SK-N-SH (cell line): ENCODE data around the gene ARHGEF1. TPM values are rescaled to one million over a fixed set of nuclear protein-coding genes. Genes with fewer than 3 reads are reported as not detected.

ENCODE experiments used
- CTCF ChIA-PET: fragments of 300-600, 350-600 bp; formaldehyde crosslinking; extraction: SDS; loops from one replicate; lab custom pipeline; 2021; lab: Yijun Ruan, JAX
- POLR2A ChIA-PET: fragments of 350-600 bp; sonication (Branson Sonifier 250); formaldehyde crosslinking; extraction: SDS; loops from one replicate; lab custom pipeline; 2020; ENCODE audit warnings: antibody characterized with exemption, inconsistent platforms; lab: Yijun Ruan, JAX
- DNase-seq: peaks from one replicate; pipeline ENCODE4 v3.0.0; 2012
- H2AFZ ChIP-seq: fragments of 200-600 bp; sonication (generic); 2 replicates; pipeline ENCODE4 v1.8.1; 2016; ENCODE audit warnings: antibody characterized with exemption, mild to moderate bottlenecking, low read depth
- H3F3A ChIP-seq: fragments of 200-600 bp; sonication (generic); replicated peaks from 2 replicates; pipeline ENCODE3; 2016; ENCODE audit warnings: antibody characterized with exemption, mild to moderate bottlenecking; ENCODE audit not compliant: insufficient read depth
- H3K27ac ChIP-seq, 2 experiments: fragments of 200-500 bp in 1 of 2; fragments of 200-600 bp in 1 of 2; sonication (Bioruptor generic) in 1 of 2; sonication (generic), shearing (Covaris generic) in 1 of 2; 2 replicates each; pipeline versions ENCODE4 v1.5.1 to v1.6.1; 2014 to 2016; ENCODE audit warnings: low read depth in 2 of 2, inconsistent platforms in 1 of 2, low read length in 1 of 2, mild to moderate bottlenecking in 1 of 2, mixed read lengths in 1 of 2
- H3K27me3 ChIP-seq: fragments of 200-600 bp; sonication (generic), shearing (Covaris generic); 2 replicates; pipeline ENCODE4 v1.6.1; 2016; ENCODE audit warnings: mixed run types; ENCODE audit not compliant: insufficient read depth
- H3K36me3 ChIP-seq, 2 experiments: fragments of 200-500 bp in 1 of 2; fragments of 200-600 bp in 1 of 2; sonication (Bioruptor generic) in 1 of 2; sonication (generic) in 1 of 2; replicated peaks in 1 of 2; 2 replicates each; pipeline versions ENCODE3 to v1.5.1; 2014 to 2016; ENCODE audit warnings: low read length in 1 of 2, mild to moderate bottlenecking in 1 of 2; ENCODE audit not compliant: insufficient read depth in 2 of 2, control insufficient read depth in 1 of 2
- H3K4me1 ChIP-seq, 2 experiments: fragments of 200-500 bp in 1 of 2; fragments of 200-600 bp in 1 of 2; sonication (Bioruptor generic) in 1 of 2; sonication (generic), shearing (Covaris generic) in 1 of 2; 2 replicates each; pipeline versions ENCODE4 v1.5.1 to v1.6.1; 2014 to 2016; ENCODE audit warnings: low read depth in 1 of 2, low read length in 1 of 2, mixed run types in 1 of 2; ENCODE audit not compliant: insufficient read depth in 2 of 2, control insufficient read depth in 1 of 2
- H3K4me2 ChIP-seq: fragments of 200-600 bp; sonication (generic), shearing (Covaris generic); 2 replicates; pipeline ENCODE4 v1.6.1; 2017; ENCODE audit warnings: mixed run types
- H3K4me3 ChIP-seq, 2 experiments: fragments of 200-500 bp in 1 of 2; fragments of 200-600 bp in 1 of 2; sonication (Bioruptor generic) in 1 of 2; sonication (generic), shearing (Covaris generic) in 1 of 2; 2 replicates each; pipeline versions ENCODE4 v1.5.1 to v1.8.1; 2014 to 2016; ENCODE audit warnings: low read depth in 2 of 2, inconsistent platforms in 1 of 2, low read length in 1 of 2, mild to moderate bottlenecking in 1 of 2, mixed read lengths in 1 of 2, moderate library complexity in 1 of 2
- H3K79me2 ChIP-seq: fragments of 200-600 bp; sonication (generic); 2 replicates; pipeline ENCODE4 v1.8.1; 2017; ENCODE audit warnings: mild to moderate bottlenecking; ENCODE audit not compliant: insufficient read depth
- H3K9ac ChIP-seq: fragments of 200-600 bp; sonication (generic); 2 replicates; pipeline ENCODE4 v1.6.1; 2017; ENCODE audit warnings: mixed run types
- H3K9me2 ChIP-seq: fragments of 200-600 bp; sonication (generic); 2 replicates; pipeline ENCODE4 v1.6.1; 2017; ENCODE audit warnings: mixed run types
- H3K9me3 ChIP-seq: fragments of 200-600 bp; sonication (generic); 2 replicates; pipeline ENCODE4 v1.6.1; 2017; ENCODE audit warnings: mixed run types, mild to moderate bottlenecking, moderate library complexity
- H4K20me1 ChIP-seq: fragments of 200-600 bp; sonication (generic); 2 replicates; pipeline ENCODE4 v1.6.1; 2017; ENCODE audit warnings: mild to moderate bottlenecking, mixed run types; ENCODE audit not compliant: insufficient read depth
- ELF1 ChIP-seq: IDR thresholded peaks from 2 replicates; pipeline ENCODE4 v1.4.0; 2012
- EP300 ChIP-seq, 2 experiments: IDR thresholded peaks; 2 replicates each; pipeline versions ENCODE4 v1.4.0 to v1.6.1; 2012; ENCODE audit warnings: borderline replicate concordance in 1 of 2, low read depth in 1 of 2, low read length in 1 of 2
- EZH2phosphoT487 ChIP-seq: fragments of 200-600 bp; sonication (generic); IDR thresholded peaks from 2 replicates; pipeline ENCODE4 v1.6.1; 2017; ENCODE audit warnings: low read depth, mixed run types, mild to moderate bottlenecking, antibody characterized with exemption, moderate library complexity, borderline replicate concordance
- FOSL2 ChIP-seq: IDR thresholded peaks from 2 replicates; pipeline ENCODE4 v1.4.0; 2012; ENCODE audit warnings: low read depth, mild to moderate bottlenecking, moderate library complexity, borderline replicate concordance
- GABPA ChIP-seq: IDR thresholded peaks from 2 replicates; pipeline ENCODE4 v1.4.0; 2012; ENCODE audit warnings: low read depth, mild to moderate bottlenecking
- JUND ChIP-seq: IDR thresholded peaks from 2 replicates; pipeline ENCODE4 v1.4.0; 2012
- MXI1 ChIP-seq: IDR thresholded peaks from 2 replicates; pipeline ENCODE4 v1.6.1; 2012; ENCODE audit warnings: mild to moderate bottlenecking, low read depth, low read length, improper control_type of control experiment
- NRF1 ChIP-seq: IDR thresholded peaks from 2 replicates; pipeline ENCODE4 v1.6.1; 2012; ENCODE audit warnings: low read depth, mild to moderate bottlenecking, low read length
- POLR2AphosphoS5 ChIP-seq: IDR thresholded peaks from 2 replicates; pipeline ENCODE4 v1.6.1; 2012; ENCODE audit warnings: low read depth, low read length
- TCF12 ChIP-seq: IDR thresholded peaks from 2 replicates; pipeline ENCODE4 v1.4.0; 2012
- YY1 ChIP-seq: IDR thresholded peaks from 2 replicates; pipeline ENCODE4 v1.4.0; 2012; ENCODE audit warnings: low read depth, mild to moderate bottlenecking
- WGBS: methylation state at CpG from one replicate; pipeline ENCODE4 v1.1.6; 2017; ENCODE audit warnings: low lambda C conversion rate; 5-methylcytosine and 5-hydroxymethylcytosine counted together
- polyA plus RNA-seq, 3 experiments: library from polyadenylated mRNA; depleted of rRNA; stranded (reverse); fragments of >200 nt; gene quantifications; 2 replicates each; pipeline ENCODE4 v1.2.3, GENCODE V29; 2012
- TF ChIP-seq, protein P1 (sequence below): fragments of 200-600 bp; sonication (generic); IDR thresholded peaks from 2 replicates; pipeline ENCODE4 v1.6.1; 2017; ENCODE audit warnings: antibody characterized with exemption, mild to moderate bottlenecking, moderate library complexity

Gene ARHGEF1
- polyA plus RNA-seq, 1 of the 3 experiments (the other 2 are of a cell fraction), result 102 TPM

DNA sequence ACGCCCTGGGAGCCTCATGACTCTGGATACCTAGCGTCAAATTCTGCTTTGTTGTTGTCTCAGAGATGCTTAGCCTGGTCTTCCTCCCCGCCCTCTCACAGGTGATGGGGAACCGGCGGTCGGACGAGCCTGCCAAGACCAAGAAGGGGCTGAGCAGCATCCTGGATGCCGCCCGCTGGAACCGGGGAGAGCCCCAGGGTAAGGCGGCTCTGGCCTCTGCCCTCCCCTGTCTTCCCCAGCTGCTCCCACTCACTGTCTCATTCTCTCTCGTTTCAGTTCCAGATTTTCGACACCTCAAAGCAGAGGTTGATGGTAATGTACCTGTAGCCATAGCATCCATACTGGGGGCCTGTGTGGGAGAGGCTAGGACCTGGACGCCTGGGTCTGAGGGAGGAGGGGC is 11.4 kb downstream of the ARHGEF1 start:
- CTCF ChIA-PET, result interaction anchor here (0.7 kb wide), 1 partner anchor 153 kb away, joined by 3 read pairs; no protein-coding TSS in a partner anchor

GRCh38 chr19:41895745-41896580 is 13.0 kb downstream of the ARHGEF1 start:
- Histone ChIP-seq H3K79me2 (no peaks in the 10 kb centered on the region), H3K27me3 (no peaks in the 10 kb centered on the region), H4K20me1 (peaks cover 6% of the 10 kb centered on the region; the same call in 1 of the 2 replicates), H3K9ac (no peak overlapping the region), H2AFZ (no peak overlapping the region), H3K4me1 (no peaks in the 10 kb centered on the region), H3K9me2 (no peaks in the 10 kb centered on the region), H3K27ac (no peak overlapping the region), H3K9me3 (no peaks in the 10 kb centered on the region), H3K4me2 (no peak overlapping the region), H3F3A (no peaks in the 10 kb centered on the region), H3K36me3 (peaks cover 14 to 42% of the 10 kb centered on the region in 2 experiments), H3K4me3 (no peak overlapping the region)
- 76% methylated on average over 10 of the region's 19 CpGs for WGBS
- CTCF ChIA-PET, result interaction anchor here (0.5 to 1.7 kb wide), 2 partner anchors 9 kb away, joined by 3 to 4 read pairs; no protein-coding TSS in a partner anchor
- POLR2A ChIA-PET, result no interaction called here
- DNase-seq, result no peak
- TF ChIP-seq, protein P1, sequence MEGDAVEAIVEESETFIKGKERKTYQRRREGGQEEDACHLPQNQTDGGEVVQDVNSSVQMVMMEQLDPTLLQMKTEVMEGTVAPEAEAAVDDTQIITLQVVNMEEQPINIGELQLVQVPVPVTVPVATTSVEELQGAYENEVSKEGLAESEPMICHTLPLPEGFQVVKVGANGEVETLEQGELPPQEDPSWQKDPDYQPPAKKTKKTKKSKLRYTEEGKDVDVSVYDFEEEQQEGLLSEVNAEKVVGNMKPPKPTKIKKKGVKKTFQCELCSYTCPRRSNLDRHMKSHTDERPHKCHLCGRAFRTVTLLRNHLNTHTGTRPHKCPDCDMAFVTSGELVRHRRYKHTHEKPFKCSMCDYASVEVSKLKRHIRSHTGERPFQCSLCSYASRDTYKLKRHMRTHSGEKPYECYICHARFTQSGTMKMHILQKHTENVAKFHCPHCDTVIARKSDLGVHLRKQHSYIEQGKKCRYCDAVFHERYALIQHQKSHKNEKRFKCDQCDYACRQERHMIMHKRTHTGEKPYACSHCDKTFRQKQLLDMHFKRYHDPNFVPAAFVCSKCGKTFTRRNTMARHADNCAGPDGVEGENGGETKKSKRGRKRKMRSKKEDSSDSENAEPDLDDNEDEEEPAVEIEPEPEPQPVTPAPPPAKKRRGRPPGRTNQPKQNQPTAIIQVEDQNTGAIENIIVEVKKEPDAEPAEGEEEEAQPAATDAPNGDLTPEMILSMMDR, result peak; percentile 43
- no peak for TF ChIP-seq POLR2AphosphoS5

More for the DNA sequence above, 11.4 kb downstream of the ARHGEF1 start:
- no peaks in the 10 kb centered on the region for H3K27me3 ChIP-seq
- POLR2A ChIA-PET, result no interaction called here
- H3K4me1 ChIP-seq, result no peaks in the 10 kb centered on the region
- no peak overlapping the region for H2AFZ ChIP-seq
- H3K36me3 ChIP-seq, result peaks cover 18 to 45% of the 10 kb centered on the region in 2 experiments
- H3F3A ChIP-seq, result no peaks in the 10 kb centered on the region
- no peak for DNase-seq
- H3K9me3 ChIP-seq, result no peaks in the 10 kb centered on the region
- H3K27ac ChIP-seq, result no peak overlapping the region
- no peak overlapping the region for H3K4me3 ChIP-seq
- no peak overlapping the region for H3K4me2 ChIP-seq
- 91% methylated on average over 13 of the region's 14 CpGs for WGBS
- no peak overlapping the region for H3K9ac ChIP-seq
- H3K79me2 ChIP-seq, result 0 out of 2 replicates have a peak, but pooled peaks cover 3% of the 10 kb centered on the region
- no peaks in the 10 kb centered on the region for H3K9me2 ChIP-seq
- TF ChIP-seq TCF12 (no peak), ELF1 (no peak), MXI1 (no peak), FOSL2 (no peak), GABPA (no peak), EZH2phosphoT487 (no peak)
- TF ChIP-seq, all 33 proteins: peak for 0
- peaks cover 8% of the 10 kb centered on the region; the same call in 1 of the 2 replicates for H4K20me1 ChIP-seq

GRCh38 chr19:41896581-41896942 is 13.6 kb downstream of the ARHGEF1 start:
- no peak for DNase-seq
- H3K27ac ChIP-seq, result no peak overlapping the region
- no peaks in the 10 kb centered on the region for H3K4me1 ChIP-seq
- no peaks in the 10 kb centered on the region for H3K9me3 ChIP-seq
- POLR2A ChIA-PET, result no interaction called here
- CTCF ChIA-PET, result interaction anchor here (0.5 to 1.7 kb wide), 2 partner anchors 8 to 10 kb away, joined by 3 to 4 read pairs; no protein-coding TSS in a partner anchor
- no peak for TF ChIP-seq GABPA
- TF ChIP-seq YY1, result no peak
- TF ChIP-seq TCF12, result no peak
- no peak for TF ChIP-seq EP300 (IDR thresholded peaks at IDR 0.05; ENCODE audit: borderline replicate concordance in 1 of 2, low read depth in 1 of 2, low read length in 1 of 2)
- no peak for TF ChIP-seq NRF1
- no peak for TF ChIP-seq JUND
- TF ChIP-seq POLR2AphosphoS5, result no peak
- no peaks in the 10 kb centered on the region for H3K79me2 ChIP-seq
- H3K9me2 ChIP-seq, result no peaks in the 10 kb centered on the region
- H3K4me2 ChIP-seq, result no peak overlapping the region
- 95% methylated on average over 1 of the region's 1 CpG for WGBS
- peaks cover 17 to 42% of the 10 kb centered on the region in 2 experiments for H3K36me3 ChIP-seq
- no peaks in the 10 kb centered on the region for H3F3A ChIP-seq
- H2AFZ ChIP-seq, result no peak overlapping the region
- H3K4me3 ChIP-seq, result no peak overlapping the region
- no peak overlapping the region for H3K9ac ChIP-seq
- no peaks in the 10 kb centered on the region for H4K20me1 ChIP-seq
- no peaks in the 10 kb centered on the region for H3K27me3 ChIP-seq
